ENCODE data around the gene SMAD9. TPM values are rescaled to one million over a fixed set of nuclear protein-coding genes. Genes with fewer than 3 reads are reported as not detected.

Gene SMAD9
- total RNA-seq, 2 experiments from 2014 or later = not detected

DNA sequence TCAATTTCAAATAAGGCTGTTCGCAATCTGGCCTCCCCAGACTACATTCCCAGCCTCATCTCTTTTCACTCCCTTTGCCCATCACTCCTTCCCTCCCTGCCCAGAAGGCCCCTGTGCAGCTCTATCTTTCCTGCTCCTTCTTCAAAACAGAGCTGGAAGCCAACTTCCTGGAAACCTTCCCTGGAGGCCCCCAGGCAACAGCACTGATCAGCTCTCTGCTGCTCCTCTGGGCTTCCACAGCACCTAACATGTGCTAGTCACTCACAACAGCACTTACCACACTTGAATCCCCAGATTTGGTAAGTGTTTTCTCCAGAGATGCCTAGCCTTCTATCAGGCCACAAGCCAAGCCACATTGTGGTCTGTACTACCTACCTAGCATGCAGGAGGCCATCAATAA, 9.5 kb downstream of the SMAD9 start:
- Histone ChIP-seq H3K27ac (ENCODE audit: low read depth in 1 of 2, low read length in 2 of 2) (no peak overlapping the region), H3K4me1 (ENCODE audit: insufficient read depth, low read length) (no peaks in the 10 kb centered on the region), H3K27me3 (ENCODE audit: control insufficient read depth in 1 of 2, insufficient read depth in 2 of 2, low read length in 2 of 2) (peaks cover 0 to 17% of the 10 kb centered on the region in 2 experiments), H3K4me3 (ENCODE audit: low read length) (no peak overlapping the region), H3K36me3 (ENCODE audit: insufficient read depth, low read length) (no peaks in the 10 kb centered on the region), H3K9me3 (ENCODE audit: control insufficient read depth in 1 of 2, insufficient read depth in 1 of 2, low read length in 2 of 2) (no peaks in the 10 kb centered on the region)
- DNase-seq (no peak), ATAC-seq (ENCODE audit: poor library complexity) (no peak)
- Mint-ChIP-seq H3K9me3 (no peaks in the 10 kb centered on the region), H3K27me3 (peaks cover 47% of the 10 kb centered on the region), H3K4me1 (ENCODE audit: low read depth) (no peaks in the 10 kb centered on the region), H3K27ac (no peak overlapping the region), H3K4me3 (no peak overlapping the region), H3K36me3 (ENCODE audit: low read depth) (no peaks in the 10 kb centered on the region)
- POLR2A ChIA-PET = no interaction called here
- CTCF ChIA-PET = no interaction called here
- intact Hi-C loops (cut with DNase I, micrococcal nuclease) = no loop called here
- TF ChIP-seq, protein P1, sequence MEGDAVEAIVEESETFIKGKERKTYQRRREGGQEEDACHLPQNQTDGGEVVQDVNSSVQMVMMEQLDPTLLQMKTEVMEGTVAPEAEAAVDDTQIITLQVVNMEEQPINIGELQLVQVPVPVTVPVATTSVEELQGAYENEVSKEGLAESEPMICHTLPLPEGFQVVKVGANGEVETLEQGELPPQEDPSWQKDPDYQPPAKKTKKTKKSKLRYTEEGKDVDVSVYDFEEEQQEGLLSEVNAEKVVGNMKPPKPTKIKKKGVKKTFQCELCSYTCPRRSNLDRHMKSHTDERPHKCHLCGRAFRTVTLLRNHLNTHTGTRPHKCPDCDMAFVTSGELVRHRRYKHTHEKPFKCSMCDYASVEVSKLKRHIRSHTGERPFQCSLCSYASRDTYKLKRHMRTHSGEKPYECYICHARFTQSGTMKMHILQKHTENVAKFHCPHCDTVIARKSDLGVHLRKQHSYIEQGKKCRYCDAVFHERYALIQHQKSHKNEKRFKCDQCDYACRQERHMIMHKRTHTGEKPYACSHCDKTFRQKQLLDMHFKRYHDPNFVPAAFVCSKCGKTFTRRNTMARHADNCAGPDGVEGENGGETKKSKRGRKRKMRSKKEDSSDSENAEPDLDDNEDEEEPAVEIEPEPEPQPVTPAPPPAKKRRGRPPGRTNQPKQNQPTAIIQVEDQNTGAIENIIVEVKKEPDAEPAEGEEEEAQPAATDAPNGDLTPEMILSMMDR (IDR thresholded peaks at IDR 0.05) = no peak

DNA sequence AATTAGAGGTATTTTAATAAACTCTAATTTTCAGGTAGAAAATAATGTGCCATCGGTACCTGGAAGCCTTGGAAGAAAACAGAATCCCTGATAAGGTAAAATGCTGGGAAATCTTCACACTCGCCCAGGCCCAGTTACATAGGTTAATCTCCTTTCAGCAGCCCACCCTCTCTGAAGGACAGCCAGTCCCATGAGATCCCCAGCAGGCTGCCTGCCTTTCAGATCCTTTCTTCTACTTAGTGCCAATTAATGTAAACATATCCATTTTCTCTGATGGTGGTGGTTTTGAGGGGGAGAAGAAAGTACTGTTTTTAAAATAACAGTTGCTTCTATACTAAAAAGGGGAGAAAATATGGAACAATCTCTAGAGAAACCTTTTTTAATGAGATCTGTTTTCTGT, 12.2 kb downstream of the SMAD9 start:
- Mint-ChIP-seq H3K36me3 (ENCODE audit: low read depth) (no peaks in the 10 kb centered on the region), H3K9me3 (no peaks in the 10 kb centered on the region), H3K27ac (no peak overlapping the region), H3K4me1 (ENCODE audit: low read depth) (no peaks in the 10 kb centered on the region), H3K27me3 (peaks cover 36% of the 10 kb centered on the region), H3K4me3 (no peak overlapping the region)
- Histone ChIP-seq H3K27me3 (ENCODE audit: control insufficient read depth in 1 of 2, insufficient read depth in 2 of 2, low read length in 2 of 2) (peaks cover 5 to 12% of the 10 kb centered on the region in 2 experiments), H3K9me3 (ENCODE audit: control insufficient read depth in 1 of 2, insufficient read depth in 1 of 2, low read length in 2 of 2) (no peaks in the 10 kb centered on the region), H3K4me3 (ENCODE audit: low read length) (no peak overlapping the region), H3K36me3 (ENCODE audit: insufficient read depth, low read length) (no peaks in the 10 kb centered on the region), H3K27ac (ENCODE audit: low read depth in 1 of 2, low read length in 2 of 2) (no peak overlapping the region), H3K4me1 (ENCODE audit: insufficient read depth, low read length) (no peaks in the 10 kb centered on the region)
- ChIA-PET CTCF (no interaction called here), POLR2A (no interaction called here)
- intact Hi-C loops (cut with DNase I, micrococcal nuclease) = no loop called here
- DNase-seq (no peak), ATAC-seq (ENCODE audit: poor library complexity) (no peak)
- TF ChIP-seq, protein P1 (IDR thresholded peaks at IDR 0.05) = no peak

DNA sequence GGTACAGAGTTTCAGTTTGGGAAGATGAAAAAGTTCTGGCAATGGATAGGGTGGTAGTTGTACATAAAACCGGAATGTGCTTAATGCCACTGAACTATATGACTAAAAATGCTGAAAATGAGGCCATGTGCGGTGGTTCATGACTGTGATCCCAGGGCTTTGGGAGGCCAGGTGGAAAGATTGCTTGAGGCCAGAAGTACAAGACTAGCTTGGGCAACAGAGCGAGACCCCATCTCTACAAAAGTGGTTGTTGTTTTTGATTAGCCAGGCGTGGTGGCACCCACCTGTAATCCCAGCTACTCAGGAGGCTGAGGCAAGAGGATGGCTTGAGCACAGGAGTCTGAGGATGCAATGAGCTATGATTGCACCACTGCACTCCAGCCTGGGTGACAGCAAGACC, 12.8 kb downstream of the SMAD9 start:
- Mint-ChIP-seq H3K4me3 (no peak overlapping the region), H3K27me3 (peaks cover 32% of the 10 kb centered on the region), H3K4me1 (ENCODE audit: low read depth) (no peaks in the 10 kb centered on the region), H3K27ac (no peak overlapping the region), H3K36me3 (ENCODE audit: low read depth) (no peaks in the 10 kb centered on the region), H3K9me3 (no peaks in the 10 kb centered on the region)
- no peak for DNase-seq
- Histone ChIP-seq H3K4me3 (ENCODE audit: low read length) (no peak overlapping the region), H3K27me3 (ENCODE audit: control insufficient read depth in 1 of 2, insufficient read depth in 2 of 2, low read length in 2 of 2) (peaks cover 5 to 12% of the 10 kb centered on the region in 2 experiments), H3K27ac (ENCODE audit: low read depth in 1 of 2, low read length in 2 of 2) (no peak overlapping the region), H3K9me3 (ENCODE audit: control insufficient read depth in 1 of 2, insufficient read depth in 1 of 2, low read length in 2 of 2) (no peaks in the 10 kb centered on the region), H3K4me1 (ENCODE audit: insufficient read depth, low read length) (no peaks in the 10 kb centered on the region), H3K36me3 (ENCODE audit: insufficient read depth, low read length) (no peaks in the 10 kb centered on the region)
- ChIA-PET CTCF (no interaction called here), POLR2A (no interaction called here)
- TF ChIP-seq, protein P1 (IDR thresholded peaks at IDR 0.05) = no peak
- no peak for ATAC-seq (ENCODE audit: poor library complexity)
- intact Hi-C loops (cut with DNase I, micrococcal nuclease) = no loop called here
